ENCODE measurements around the gene MRPS2.
"Not testable (repeated sequence)": the region's sequence is repeated elsewhere in the genome, so short reads cannot be mapped to it uniquely, and the experiment has no call there.

MRPS2 gene

GRCh38 chr9:135500525-135501260 lies at the start of gene MRPS2:
Gene MRPS2 (plus strand): TSS chr9:135500682. CDS start chr9:135500711, 29 bp downstream.
- DNase-seq: peak; percentile 78

- DNase-seq: no peak
Observed at GRCh38 chr9:135450956-135451355, 49.5 kb upstream of the MRPS2 start.

GRCh38 chr9:135451909-135452308 lies 48.6 kb upstream of the MRPS2 start:
- DNase-seq: not testable (repeated sequence)

- no peak for DNase-seq
Observed at GRCh38 chr9:135454737-135455136, 45.7 kb upstream of the MRPS2 start.

GRCh38 chr9:135455401-135456030 lies 45.0 kb upstream of the MRPS2 start:
- no peak for DNase-seq

- DNase-seq: no peak
Observed at GRCh38 chr9:135456436-135457104, 43.9 kb upstream of the MRPS2 start.

GRCh38 chr9:135458478-135458877 lies 42.0 kb upstream of the MRPS2 start:
- not testable (repeated sequence) for DNase-seq

- DNase-seq: no peak
Observed at GRCh38 chr9:135461936-135462335, 38.5 kb upstream of the MRPS2 start.

GRCh38 chr9:135463140-135463539 lies 37.3 kb upstream of the MRPS2 start:
- no peak for DNase-seq

- no peak for DNase-seq
Observed at GRCh38 chr9:135464181-135464580, 36.3 kb upstream of the MRPS2 start.

- DNase-seq: no peak
Observed at GRCh38 chr9:135468854-135469521, 31.5 kb upstream of the MRPS2 start.

- DNase-seq: no peak
Observed at GRCh38 chr9:135471791-135472640, 28.5 kb upstream of the MRPS2 start.

- DNase-seq: no peak
Observed at GRCh38 chr9:135473972-135474543, 26.4 kb upstream of the MRPS2 start.

GRCh38 chr9:135474915-135475314 lies 25.6 kb upstream of the MRPS2 start:
- no peak for DNase-seq

- no peak for DNase-seq
Observed at GRCh38 chr9:135476561-135477355, 23.7 kb upstream of the MRPS2 start.

GRCh38 chr9:135478191-135478590 lies 22.3 kb upstream of the MRPS2 start:
- DNase-seq: no peak

- DNase-seq: no peak
Observed at GRCh38 chr9:135478829-135479468, 21.5 kb upstream of the MRPS2 start.

- no peak for DNase-seq
Observed at GRCh38 chr9:135479469-135480052, 20.9 kb upstream of the MRPS2 start, which contains the start of gene PPP1R26. Gene PPP1R26 (plus strand): TSS chr9:135479782. CDS start chr9:135484511, 4,729 bp downstream.

- DNase-seq: no peak
Observed at GRCh38 chr9:135480071-135480939, 20.2 kb upstream of the MRPS2 start.
